Suprapubic skin (tissue), 4 donors: ENCODE data around the gene CRIP2.

ENCODE experiments used
- EP300 ChIP-seq: sonication (generic); formaldehyde crosslinking; IDR thresholded peaks from one replicate; pipeline ENCODE4 v1.6.1; 2017; ENCODE audit warnings: antibody characterized with exemption
- POLR2A ChIP-seq, 2 donors: fragments of 450-650 bp; IDR thresholded peaks; one replicate each; pipeline ENCODE4 v1.6.1; 2017; ENCODE audit warnings: antibody characterized with exemption in 2 of 2, mild to moderate bottlenecking in 2 of 2, moderate library complexity in 2 of 2
- POLR2AphosphoS5 ChIP-seq, 3 donors: sonication (generic); formaldehyde crosslinking; IDR thresholded peaks; one replicate each; pipeline ENCODE4 v1.6.1; 2017; ENCODE audit warnings: antibody characterized with exemption in 3 of 3
- TF ChIP-seq, protein P1 (sequence below), 2 donors: fragments of 200-600 bp in 1 of 2; fragments of 450-650 bp in 1 of 2; sonication (generic) in 1 of 2; IDR thresholded peaks; one replicate each; pipeline ENCODE4 v1.5.1; 2016 to 2019; ENCODE audit warnings: antibody characterized with exemption in 2 of 2, mild to moderate bottlenecking in 1 of 2, moderate library complexity in 1 of 2

DNA sequence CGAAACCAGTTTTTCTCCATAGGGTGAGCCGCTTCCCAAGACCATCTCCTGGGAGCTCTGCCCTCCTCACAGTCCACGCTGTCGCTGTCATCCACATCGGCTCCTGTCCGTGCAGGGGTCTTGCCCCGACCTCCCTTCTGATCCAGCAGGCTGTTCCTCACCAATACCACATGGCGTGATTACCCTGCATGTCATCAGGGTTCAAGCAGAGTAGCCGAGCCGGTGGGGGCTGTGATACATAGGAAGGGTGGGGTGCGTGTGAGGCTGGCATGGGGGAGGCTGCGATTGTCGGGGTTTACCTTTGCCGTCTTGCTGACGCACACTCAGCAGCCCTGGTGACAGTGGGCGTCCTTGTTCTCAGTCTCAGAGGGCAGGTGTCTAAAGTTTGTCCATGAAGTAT, 33.4 kb downstream of the CRIP2 start:
- TF ChIP-seq POLR2A (IDR thresholded peaks at IDR 0.05) = no peak
- TF ChIP-seq, protein P1, sequence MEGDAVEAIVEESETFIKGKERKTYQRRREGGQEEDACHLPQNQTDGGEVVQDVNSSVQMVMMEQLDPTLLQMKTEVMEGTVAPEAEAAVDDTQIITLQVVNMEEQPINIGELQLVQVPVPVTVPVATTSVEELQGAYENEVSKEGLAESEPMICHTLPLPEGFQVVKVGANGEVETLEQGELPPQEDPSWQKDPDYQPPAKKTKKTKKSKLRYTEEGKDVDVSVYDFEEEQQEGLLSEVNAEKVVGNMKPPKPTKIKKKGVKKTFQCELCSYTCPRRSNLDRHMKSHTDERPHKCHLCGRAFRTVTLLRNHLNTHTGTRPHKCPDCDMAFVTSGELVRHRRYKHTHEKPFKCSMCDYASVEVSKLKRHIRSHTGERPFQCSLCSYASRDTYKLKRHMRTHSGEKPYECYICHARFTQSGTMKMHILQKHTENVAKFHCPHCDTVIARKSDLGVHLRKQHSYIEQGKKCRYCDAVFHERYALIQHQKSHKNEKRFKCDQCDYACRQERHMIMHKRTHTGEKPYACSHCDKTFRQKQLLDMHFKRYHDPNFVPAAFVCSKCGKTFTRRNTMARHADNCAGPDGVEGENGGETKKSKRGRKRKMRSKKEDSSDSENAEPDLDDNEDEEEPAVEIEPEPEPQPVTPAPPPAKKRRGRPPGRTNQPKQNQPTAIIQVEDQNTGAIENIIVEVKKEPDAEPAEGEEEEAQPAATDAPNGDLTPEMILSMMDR (IDR thresholded peaks at IDR 0.05) = no peak
- TF ChIP-seq EP300 = no peak
- TF ChIP-seq POLR2AphosphoS5 (IDR thresholded peaks at IDR 0.05) = no peak
